GM12873 (cell line): Measurements from ENCODE around the gene KIF2A.

Source experiments
- TF ChIP-seq, protein P1 (sequence below): IDR thresholded peaks from 2 replicates; pipeline ENCODE4 v1.5.1; 2012; ENCODE audit warnings: low read depth, mild to moderate bottlenecking, moderate library complexity, low read length, control low read depth; ENCODE audit not compliant: insufficient read depth; ENCODE audit errors: missing control alignments

Gene KIF2A

GRCh38 chr5:62340979-62341378 is 35.0 kb downstream of the KIF2A start:
- TF ChIP-seq, protein P1, sequence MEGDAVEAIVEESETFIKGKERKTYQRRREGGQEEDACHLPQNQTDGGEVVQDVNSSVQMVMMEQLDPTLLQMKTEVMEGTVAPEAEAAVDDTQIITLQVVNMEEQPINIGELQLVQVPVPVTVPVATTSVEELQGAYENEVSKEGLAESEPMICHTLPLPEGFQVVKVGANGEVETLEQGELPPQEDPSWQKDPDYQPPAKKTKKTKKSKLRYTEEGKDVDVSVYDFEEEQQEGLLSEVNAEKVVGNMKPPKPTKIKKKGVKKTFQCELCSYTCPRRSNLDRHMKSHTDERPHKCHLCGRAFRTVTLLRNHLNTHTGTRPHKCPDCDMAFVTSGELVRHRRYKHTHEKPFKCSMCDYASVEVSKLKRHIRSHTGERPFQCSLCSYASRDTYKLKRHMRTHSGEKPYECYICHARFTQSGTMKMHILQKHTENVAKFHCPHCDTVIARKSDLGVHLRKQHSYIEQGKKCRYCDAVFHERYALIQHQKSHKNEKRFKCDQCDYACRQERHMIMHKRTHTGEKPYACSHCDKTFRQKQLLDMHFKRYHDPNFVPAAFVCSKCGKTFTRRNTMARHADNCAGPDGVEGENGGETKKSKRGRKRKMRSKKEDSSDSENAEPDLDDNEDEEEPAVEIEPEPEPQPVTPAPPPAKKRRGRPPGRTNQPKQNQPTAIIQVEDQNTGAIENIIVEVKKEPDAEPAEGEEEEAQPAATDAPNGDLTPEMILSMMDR: no peak

DNA sequence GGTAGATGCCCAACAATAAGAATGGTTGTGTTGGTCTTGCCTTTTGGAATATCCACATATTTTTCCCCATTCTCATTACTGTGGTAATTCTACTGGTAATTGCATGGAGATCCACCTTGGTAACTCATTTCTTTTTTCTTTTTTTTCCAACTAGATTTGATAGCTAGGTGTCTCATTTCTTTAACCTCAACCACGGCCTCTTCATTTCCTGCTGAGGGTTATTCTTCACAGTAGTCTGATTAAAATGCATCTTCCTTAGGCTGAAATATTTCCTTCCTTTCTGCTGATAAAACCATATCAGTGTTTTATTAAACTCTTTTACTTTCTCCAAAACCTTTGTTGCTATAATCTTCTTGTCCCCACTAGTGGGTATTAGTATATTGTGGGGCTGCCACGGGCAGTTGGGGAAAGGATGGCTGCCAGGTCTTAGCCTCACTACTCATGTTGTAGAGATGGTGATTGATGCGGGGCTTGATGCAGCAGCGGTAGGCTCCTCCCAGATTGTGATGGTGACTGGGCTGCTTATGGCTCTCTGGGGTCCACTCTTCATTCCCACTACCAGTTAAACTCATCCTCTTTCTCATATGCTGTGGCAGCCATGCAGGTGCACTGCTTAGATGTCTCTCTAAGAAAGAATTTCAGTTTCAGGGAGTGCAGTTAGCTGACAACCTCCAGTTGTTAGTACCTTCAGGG is 35.9 kb downstream of the KIF2A start:
- TF ChIP-seq, protein P1: no peak

GRCh38 chr5:62342476-62342837 is 36.5 kb downstream of the KIF2A start:
- TF ChIP-seq, protein P1: no peak

DNA sequence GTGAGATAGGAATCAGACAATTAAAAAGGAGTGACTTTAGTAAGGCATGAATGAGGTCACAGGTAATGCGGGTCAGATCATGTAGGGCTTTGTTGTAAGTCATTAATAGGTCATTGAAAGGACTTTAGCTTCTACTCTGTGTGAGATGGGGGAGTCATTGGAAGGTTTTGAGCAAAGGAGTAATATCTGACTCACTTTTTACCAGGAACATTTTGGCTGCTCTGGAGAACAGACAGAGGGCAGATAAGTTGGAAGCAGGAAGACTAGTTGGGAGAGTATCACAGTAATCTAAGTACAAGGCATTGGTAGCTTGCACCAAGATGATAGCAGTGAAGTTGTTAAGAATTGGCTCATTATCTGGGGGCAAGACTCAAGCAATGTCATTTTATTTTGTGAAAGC is 37.4 kb downstream of the KIF2A start:
- TF ChIP-seq, protein P1: no peak

- TF ChIP-seq, protein P1: no peak
Measured at GRCh38 chr5:62346748-62347147, 40.7 kb downstream of the KIF2A start.

GRCh38 chr5:62347928-62348327 is 41.9 kb downstream of the KIF2A start:
- TF ChIP-seq, protein P1: no peak

GRCh38 chr5:62348723-62349481 is 42.9 kb downstream of the KIF2A start:
- TF ChIP-seq, protein P1: no peak
